ENCODE measurements around the gene ZNF831.

The ZNF831 gene

GRCh38 chr20:59157961-59158541 is 5.6 kb upstream of the ZNF831 start:
- no peak for DNase-seq

GRCh38 chr20:59158673-59159072 is 4.9 kb upstream of the ZNF831 start:
- DNase-seq: no peak

DNA sequence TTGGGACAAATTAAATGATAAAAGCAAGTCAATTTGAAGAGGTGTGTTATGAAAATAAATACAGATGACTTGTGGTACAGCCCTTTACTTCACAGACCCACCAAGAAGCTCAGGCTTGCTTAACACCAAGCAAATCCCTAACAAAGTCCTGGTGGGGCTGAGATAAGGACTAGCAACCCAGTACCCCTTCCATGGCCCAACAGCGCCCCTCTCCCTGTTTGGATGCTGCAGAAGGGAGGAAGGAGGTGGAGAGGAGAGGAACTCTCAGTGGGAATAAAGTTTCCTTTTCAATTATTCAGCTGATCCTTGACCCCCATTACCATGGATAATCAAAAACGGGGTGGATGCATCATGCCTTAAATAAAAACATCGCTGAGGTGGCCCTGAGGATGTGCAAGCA is 4.5 kb upstream of the ZNF831 start:
- no peak for DNase-seq

DNA sequence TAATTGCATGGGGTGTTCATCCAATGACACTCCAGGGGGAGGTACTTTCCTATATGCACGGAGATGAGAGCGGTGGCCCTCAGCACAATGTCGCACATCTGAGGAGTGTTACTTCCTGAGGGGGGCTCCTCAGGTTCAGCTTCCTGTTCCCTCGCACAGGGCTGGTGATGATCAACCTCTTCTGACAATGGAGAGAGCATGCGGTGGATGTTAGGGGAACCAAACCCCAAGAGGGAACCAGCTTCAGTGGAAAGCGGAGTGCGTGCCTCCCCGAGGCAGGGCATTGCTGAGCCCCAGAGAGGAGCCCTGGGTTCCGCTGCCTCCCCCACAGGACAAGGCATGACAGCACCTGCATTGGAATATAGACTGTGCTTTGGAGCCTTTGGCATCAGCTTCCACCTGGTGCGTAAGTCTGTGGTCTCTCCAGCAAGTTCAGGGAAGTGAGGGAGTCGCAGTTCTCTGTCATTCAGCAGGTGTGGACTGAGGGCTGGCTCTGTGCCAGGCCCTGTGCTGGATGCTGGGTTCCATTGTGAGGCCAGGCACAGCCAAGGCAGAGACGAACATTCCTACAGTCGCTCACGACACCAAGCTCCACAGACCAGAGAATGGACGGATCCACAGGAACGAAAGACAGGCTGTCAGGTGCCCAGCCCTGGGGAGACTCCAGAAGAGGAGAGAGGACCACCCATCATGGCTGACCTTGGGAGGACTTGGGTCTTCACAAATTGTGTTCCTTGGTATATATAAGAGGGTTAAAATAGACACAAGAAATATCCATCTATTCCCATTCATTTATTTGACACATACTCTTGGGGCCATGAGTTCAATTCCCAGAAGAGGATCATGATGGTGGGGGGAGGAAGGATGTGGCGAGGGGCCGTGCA is 3.9 kb upstream of the ZNF831 start:
- DNase-seq: peak; percentile 45

DNA sequence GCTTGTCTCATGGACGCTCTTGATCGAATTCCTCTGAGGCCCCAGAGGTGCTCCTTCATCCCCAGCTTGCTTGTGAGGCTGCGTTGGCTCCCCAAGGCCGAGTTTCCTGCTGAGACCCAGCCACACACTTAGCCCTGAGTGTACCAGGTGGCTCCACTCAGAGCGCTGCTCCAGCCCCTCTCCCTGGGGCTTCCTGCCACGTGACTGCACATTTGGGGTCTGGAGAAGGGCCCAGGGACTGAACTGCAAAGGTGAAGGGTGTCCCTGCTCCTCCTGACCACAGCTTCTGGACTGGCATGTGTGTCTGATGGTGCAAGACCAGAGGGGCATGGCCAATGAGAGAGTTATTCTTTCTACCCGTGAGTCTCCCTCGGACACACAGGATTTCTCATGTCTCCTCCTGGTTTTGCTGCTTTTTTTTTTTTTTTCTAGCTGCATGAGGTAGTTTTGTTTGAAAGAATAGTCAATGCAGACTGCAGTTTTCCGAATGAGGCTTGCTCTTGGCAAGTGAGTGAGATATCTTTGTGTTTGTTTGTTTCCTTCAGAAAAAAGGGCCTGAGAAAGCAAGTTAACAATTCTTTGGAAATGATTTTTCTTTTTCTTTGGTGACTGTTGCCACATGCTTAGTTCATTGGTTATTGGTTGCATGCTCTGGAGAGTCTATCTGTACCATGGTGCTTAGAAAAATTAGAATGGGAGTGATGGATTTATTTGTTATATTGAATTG is 3.1 kb upstream of the ZNF831 start:
- no peak for DNase-seq

GRCh38 chr20:59161721-59162120 is 1.9 kb upstream of the ZNF831 start:
- no peak for DNase-seq

DNA sequence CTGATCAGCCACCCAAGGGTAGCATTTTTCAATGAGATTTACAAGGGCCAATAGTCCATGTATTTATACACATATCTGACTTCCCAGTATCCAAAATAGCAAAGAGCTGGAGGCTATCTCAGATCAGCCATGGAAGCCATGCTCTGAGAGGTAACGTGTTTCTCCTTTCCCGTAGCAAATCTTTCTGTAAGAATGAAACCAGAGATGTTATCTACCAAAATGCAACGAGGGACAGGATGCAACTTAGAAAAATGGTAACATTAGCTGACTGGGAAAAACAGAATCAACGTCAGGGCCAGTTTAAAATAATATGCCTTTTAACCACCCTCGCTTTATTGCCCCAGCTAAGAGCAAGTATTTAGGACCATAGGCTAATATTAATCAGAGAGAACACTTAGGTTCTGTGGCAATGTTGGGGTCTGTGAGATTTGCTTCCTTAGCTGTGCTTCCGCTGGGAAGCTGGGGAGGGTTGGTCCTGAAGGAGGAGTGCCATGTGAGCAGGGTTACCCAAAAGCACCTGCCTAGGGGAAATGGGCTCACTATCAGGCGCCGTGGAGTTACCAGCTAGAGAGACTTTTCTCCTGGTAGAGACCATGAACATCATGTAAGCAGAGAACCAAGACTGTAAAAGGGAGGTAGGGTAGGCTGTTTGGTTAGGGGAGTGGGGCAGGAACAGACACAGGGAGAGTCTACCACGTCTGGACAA is 1.2 kb downstream of the ZNF831 start:
- no peak for DNase-seq

GRCh38 chr20:59165396-59165795 is 1.8 kb downstream of the ZNF831 start:
- DNase-seq: no peak

- no peak for DNase-seq
Measured at GRCh38 chr20:59165891-59166709, 2.5 kb downstream of the ZNF831 start.

GRCh38 chr20:59170406-59171349 is 7.1 kb downstream of the ZNF831 start:
- DNase-seq: no peak

DNA sequence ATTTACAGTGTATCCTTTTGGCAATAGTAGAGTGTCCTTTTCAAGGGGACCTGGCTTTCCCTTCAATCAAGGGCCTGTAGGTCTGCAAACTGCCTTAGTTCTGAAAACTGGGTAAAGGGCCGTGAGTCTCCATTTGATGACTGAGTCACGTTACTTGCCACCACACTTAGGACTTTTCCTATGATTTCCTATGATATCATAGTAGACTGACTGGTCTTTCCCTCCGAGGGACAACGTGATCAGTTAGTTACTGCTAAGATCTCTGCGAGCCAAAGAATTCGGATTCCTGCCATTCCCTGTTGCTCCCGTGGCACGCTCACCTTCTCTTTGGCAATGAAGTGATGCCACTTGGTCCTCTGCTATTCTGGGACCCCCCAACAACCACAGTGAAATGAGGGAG is 8.4 kb downstream of the ZNF831 start:
- DNase-seq: no peak

GRCh38 chr20:59173938-59174491 is 10.4 kb downstream of the ZNF831 start:
- no peak for DNase-seq

DNA sequence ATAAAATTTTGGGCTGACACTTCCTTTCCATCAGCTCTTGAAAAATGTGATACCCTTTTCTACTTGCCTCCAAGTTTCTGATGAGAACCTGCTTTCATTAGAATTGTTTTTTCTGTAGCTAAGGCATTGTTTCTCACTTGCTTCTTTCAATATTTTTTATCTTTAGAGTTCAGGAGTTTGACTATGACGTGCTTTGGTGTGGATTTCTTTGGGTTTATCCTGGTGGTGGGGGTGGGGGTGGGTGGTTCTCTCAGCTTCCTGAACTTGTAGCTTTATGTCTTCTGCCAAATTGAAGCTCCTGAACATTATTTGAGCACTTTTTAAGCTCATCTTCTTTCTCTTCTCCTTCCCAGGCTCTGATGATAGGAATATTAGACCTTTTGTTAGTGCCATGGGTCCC is 11.4 kb downstream of the ZNF831 start:
- no peak for DNase-seq

DNA sequence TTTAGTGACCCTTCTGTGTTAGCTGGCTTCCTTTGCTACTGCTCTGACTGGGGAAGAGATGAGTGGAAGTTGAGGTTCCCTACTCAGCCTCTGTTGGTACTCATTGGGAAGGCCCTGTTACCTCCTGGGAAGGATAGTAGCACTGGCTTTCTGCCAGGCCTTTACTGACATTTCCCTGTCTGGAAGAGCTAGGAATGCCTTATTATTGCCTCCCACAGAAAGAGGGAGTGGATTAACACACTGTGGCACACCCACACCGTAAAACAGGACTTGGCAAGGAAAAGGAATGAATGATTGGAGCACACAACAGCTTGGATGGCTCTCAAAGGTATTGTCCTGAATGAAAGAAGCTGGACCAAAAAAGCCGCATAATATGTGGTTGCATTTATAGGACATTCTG is 12.2 kb downstream of the ZNF831 start:
- no peak for DNase-seq

DNA sequence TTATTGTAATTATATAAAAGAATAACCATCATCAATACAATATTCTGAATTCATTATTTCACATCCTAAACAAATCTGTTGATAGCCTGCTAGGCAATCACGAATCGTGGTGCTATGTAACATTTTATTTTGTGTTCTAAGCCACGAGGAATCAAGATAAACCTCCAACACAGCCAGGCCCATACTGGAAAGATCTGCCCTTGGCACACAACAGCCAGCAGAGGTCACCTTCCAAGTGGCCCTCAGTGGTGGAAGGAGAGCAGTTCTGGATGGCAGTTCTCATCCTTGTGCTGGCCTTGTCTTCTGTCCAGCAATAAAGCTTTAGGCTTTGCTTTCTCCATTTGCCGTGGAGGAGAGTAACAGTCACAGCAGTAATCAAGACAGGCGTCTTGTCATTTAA is 13.2 kb downstream of the ZNF831 start:
- DNase-seq: no peak

- DNase-seq: no peak
Measured at GRCh38 chr20:59177266-59178250, 13.9 kb downstream of the ZNF831 start.

GRCh38 chr20:59178983-59179595 is 15.5 kb downstream of the ZNF831 start:
- DNase-seq: no peak

DNA sequence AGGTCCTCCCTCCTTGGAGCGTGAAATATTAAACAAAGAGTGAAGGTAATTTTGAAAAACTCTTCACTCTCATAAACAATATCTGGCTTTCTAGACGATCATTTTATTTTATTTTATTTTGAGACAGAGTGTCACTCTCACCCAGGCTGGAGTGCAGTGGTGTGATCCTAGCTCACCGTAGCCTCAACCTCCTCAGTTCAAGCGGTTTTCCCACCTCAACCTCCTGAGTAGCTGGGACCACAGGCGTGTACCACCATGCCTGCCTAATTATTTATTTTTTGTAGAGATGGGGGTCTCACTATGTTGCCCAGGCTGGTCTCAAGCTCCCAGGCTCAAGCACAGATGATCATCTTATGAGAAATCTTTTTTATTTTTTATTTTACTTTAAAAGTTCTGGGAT is 16.4 kb downstream of the ZNF831 start:
- DNase-seq: no peak

GRCh38 chr20:59181936-59182335 is 18.3 kb downstream of the ZNF831 start:
- DNase-seq: no peak
